OCI-LY7 (cell line): ENCODE data around the gene PPFIA4. TPM values are rescaled to one million over a fixed set of nuclear protein-coding genes. Genes with fewer than 3 reads are reported as not detected.

Source experiments
- BruUV-seq: library from RNA; stranded (reverse); fragments of 400-500 nt; replicated peaks from 2 replicates; lab custom pipeline; 2021; lab: Mats Ljungman, UMichigan
- CTCF ChIA-PET: fragments of 300-600 bp; sonication (Branson Sonifier 250); formaldehyde crosslinking; loops from one replicate; lab custom pipeline; 2022; ENCODE audit warnings: antibody characterized with exemption; ENCODE audit not compliant: unreplicated experiment; lab: Charles Lee
- POLR2A ChIA-PET: fragments of 300-600 bp; sonication (Branson Sonifier 250); formaldehyde crosslinking; loops from one replicate; lab custom pipeline; 2022; ENCODE audit warnings: antibody characterized with exemption; lab: Charles Lee
- DNase-seq: peaks from one replicate; pipeline ENCODE4 v3.0.0-alpha.2; 2015; ENCODE audit warnings: low spot score
- H2AFZ ChIP-seq: fragments of 200-600 bp; sonication (generic), shearing (Covaris generic); 2 replicates; pipeline ENCODE4 v1.6.1; 2014; ENCODE audit warnings: mild to moderate bottlenecking, antibody characterized with exemption, low read length, moderate library complexity
- H3K27ac ChIP-seq: fragments of 200-600 bp; sonication (generic); 2 replicates; pipeline ENCODE4 v1.5.1; 2014; ENCODE audit warnings: mixed run types, low read depth, mild to moderate bottlenecking, moderate library complexity, low read length, inconsistent platforms; ENCODE audit not compliant: poor library complexity, severe bottlenecking
- H3K36me3 ChIP-seq: fragments of 200-600 bp; sonication (generic); 2 replicates; pipeline ENCODE4 v1.6.1; 2014; ENCODE audit warnings: mild to moderate bottlenecking, antibody characterized with exemption, low read length, moderate library complexity, mixed read lengths; ENCODE audit not compliant: insufficient read depth
- H3K4me1 ChIP-seq: fragments of 200-600 bp; sonication (generic); 2 replicates; pipeline ENCODE4 v1.5.1; 2014; ENCODE audit warnings: mild to moderate bottlenecking, low read length; ENCODE audit not compliant: insufficient read depth, poor library complexity, severe bottlenecking
- H3K4me2 ChIP-seq: fragments of 200-600 bp; sonication (generic); 2 replicates; pipeline ENCODE4 v1.6.1; 2014; ENCODE audit warnings: mild to moderate bottlenecking, low read length
- H3K4me3 ChIP-seq: fragments of 200-600 bp; sonication (generic); 2 replicates; pipeline ENCODE4 v1.5.1; 2014; ENCODE audit warnings: mild to moderate bottlenecking, low read depth, low read length; ENCODE audit not compliant: poor library complexity, severe bottlenecking
- H3K79me2 ChIP-seq: fragments of 200-600 bp; sonication (generic); 2 replicates; pipeline ENCODE4 v1.6.1; 2016; ENCODE audit warnings: low read depth, mild to moderate bottlenecking, low read length, moderate library complexity, mixed read lengths; ENCODE audit not compliant: insufficient read depth
- H3K9me2 ChIP-seq: fragments of 200-600 bp; sonication (generic); 2 replicates; pipeline ENCODE4 v1.6.1; 2016; ENCODE audit warnings: mild to moderate bottlenecking, low read length, mixed read lengths; ENCODE audit not compliant: insufficient read depth
- H3K9me3 ChIP-seq: fragments of 200-600 bp; sonication (generic); 2 replicates; pipeline ENCODE4 v1.6.1; 2014; ENCODE audit warnings: mild to moderate bottlenecking, mixed run types, low read length, mixed read lengths
- H4K20me1 ChIP-seq: fragments of 200-600 bp; sonication (generic); 2 replicates; pipeline ENCODE4 v1.6.1; 2014; ENCODE audit warnings: mild to moderate bottlenecking, antibody characterized with exemption, low read length, moderate library complexity, mixed read lengths; ENCODE audit not compliant: insufficient read depth
- EZH2phosphoT487 ChIP-seq: fragments of 200-600 bp; sonication (generic); IDR thresholded peaks from 2 replicates; pipeline ENCODE4 v1.6.1; 2018; ENCODE audit warnings: low read depth, borderline replicate concordance, mild to moderate bottlenecking, mixed run types, antibody characterized with exemption, low read length, moderate library complexity, mixed read lengths
- intact Hi-C: fragments of 100-400 bp; cut with micrococcal nuclease; formaldehyde crosslinking; loops from one replicate; pipeline ENCODE4 v1.10.0; 2022; ENCODE audit not compliant: unreplicated experiment
- total RNA-seq, 2 experiments: library from RNA; depleted of rRNA in 1 of 2; stranded (reverse); fragments of >200 nt in 1 of 2; shearing (Covaris generic) in 1 of 2; gene quantifications; 2 replicates each; pipeline ENCODE4 v1.2.3, GENCODE V29; 2014 to 2022
- TF ChIP-seq, protein P1 (sequence below): fragments of 200-600 bp; sonication (generic); conservative IDR thresholded peaks from 2 replicates; pipeline ENCODE4 v1.5.1; 2014; ENCODE audit warnings: mild to moderate bottlenecking, antibody characterized with exemption, low read length, moderate library complexity, mixed read lengths

Gene PPFIA4
- total RNA-seq, 2 experiments from 2014 or later = 0.03 to 2.7 TPM

DNA sequence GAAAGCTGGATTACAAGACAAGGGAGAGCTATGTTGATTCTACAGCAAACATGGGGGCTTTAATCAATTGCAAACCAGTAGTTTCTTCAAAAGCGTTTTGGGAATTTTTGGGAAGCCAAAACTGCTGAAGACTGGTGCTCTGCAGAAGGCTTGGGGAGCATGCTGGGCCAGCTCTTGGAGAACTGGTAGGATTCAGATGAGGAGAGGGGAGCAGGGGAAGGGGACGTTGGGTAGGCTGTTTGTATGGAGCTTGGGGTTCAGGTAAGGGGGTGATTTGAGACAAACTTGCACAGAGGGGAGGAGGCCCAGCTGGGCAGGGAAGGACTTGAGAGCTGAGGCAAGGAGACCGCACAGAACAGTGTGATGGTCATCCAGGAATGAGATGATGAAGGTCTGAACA, 62.1 kb downstream of the PPFIA4 start:
- Histone ChIP-seq H3K4me1 (no peaks in the 10 kb centered on the region), H3K4me3 (no peak overlapping the region), H3K27ac (no peak overlapping the region), H3K36me3 (no peaks in the 10 kb centered on the region), H3K4me2 (no peak overlapping the region), H2AFZ (no peak overlapping the region), H3K79me2 (no peaks in the 10 kb centered on the region), H3K9me3 (no peaks in the 10 kb centered on the region), H4K20me1 (no peaks in the 10 kb centered on the region), H3K9me2 (no peaks in the 10 kb centered on the region)
- intact Hi-C loops = no loop called here
- POLR2A ChIA-PET = no interaction called here
- DNase-seq = no peak
- CTCF ChIA-PET = interaction anchor here (0.6 kb wide), 1 partner anchor 127 kb away, joined by 4 read pairs; no protein-coding TSS in a partner anchor
- BruUV-seq = no TSS peak
- no peak for TF ChIP-seq EZH2phosphoT487

DNA sequence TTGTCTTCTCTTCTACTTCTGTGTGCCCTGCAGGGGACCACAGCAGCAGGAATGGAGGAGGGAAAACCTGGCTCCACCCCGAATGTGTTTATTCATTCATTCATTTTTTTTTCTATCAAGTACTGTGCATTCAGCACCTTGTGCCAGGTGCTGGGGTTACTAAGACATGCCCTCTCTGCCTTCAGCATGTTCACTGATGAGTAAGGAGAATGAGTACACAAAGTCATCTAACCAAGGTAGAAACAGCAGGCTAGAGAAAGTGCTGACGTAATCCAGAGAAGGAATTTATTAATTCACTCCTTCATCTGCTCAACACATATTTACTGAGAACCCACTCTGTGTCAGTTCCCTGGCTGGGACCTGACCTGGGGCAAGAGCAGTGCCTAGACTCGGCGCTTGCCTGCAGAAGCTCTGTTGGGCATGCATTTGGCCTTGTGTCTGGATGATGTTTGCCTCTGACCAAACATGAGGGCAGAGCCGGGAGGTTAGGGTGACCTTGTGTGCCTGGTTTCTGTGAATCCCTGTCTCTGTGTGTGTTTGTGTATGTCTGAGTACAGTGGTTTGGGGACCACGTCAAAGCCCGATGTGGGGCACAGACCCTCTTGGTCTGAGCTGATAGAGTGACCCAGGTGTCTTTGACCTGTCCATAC, 62.8 kb downstream of the PPFIA4 start:
- no TSS peak for BruUV-seq
- no peak for TF ChIP-seq EZH2phosphoT487
- TF ChIP-seq, protein P1, sequence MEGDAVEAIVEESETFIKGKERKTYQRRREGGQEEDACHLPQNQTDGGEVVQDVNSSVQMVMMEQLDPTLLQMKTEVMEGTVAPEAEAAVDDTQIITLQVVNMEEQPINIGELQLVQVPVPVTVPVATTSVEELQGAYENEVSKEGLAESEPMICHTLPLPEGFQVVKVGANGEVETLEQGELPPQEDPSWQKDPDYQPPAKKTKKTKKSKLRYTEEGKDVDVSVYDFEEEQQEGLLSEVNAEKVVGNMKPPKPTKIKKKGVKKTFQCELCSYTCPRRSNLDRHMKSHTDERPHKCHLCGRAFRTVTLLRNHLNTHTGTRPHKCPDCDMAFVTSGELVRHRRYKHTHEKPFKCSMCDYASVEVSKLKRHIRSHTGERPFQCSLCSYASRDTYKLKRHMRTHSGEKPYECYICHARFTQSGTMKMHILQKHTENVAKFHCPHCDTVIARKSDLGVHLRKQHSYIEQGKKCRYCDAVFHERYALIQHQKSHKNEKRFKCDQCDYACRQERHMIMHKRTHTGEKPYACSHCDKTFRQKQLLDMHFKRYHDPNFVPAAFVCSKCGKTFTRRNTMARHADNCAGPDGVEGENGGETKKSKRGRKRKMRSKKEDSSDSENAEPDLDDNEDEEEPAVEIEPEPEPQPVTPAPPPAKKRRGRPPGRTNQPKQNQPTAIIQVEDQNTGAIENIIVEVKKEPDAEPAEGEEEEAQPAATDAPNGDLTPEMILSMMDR = no peak
- DNase-seq = no peak
- H3K4me2 ChIP-seq = no peak overlapping the region
- no peak overlapping the region for H3K4me3 ChIP-seq
- no peaks in the 10 kb centered on the region for H3K9me2 ChIP-seq
- H3K4me1 ChIP-seq = no peaks in the 10 kb centered on the region
- ChIA-PET POLR2A (no interaction called here), CTCF (no interaction called here)
- no peaks in the 10 kb centered on the region for H3K36me3 ChIP-seq
- no peaks in the 10 kb centered on the region for H4K20me1 ChIP-seq
- no peaks in the 10 kb centered on the region for H3K79me2 ChIP-seq
- no peak overlapping the region for H3K27ac ChIP-seq
- no peak overlapping the region for H2AFZ ChIP-seq
- intact Hi-C loops = no loop called here
- no peaks in the 10 kb centered on the region for H3K9me3 ChIP-seq

DNA sequence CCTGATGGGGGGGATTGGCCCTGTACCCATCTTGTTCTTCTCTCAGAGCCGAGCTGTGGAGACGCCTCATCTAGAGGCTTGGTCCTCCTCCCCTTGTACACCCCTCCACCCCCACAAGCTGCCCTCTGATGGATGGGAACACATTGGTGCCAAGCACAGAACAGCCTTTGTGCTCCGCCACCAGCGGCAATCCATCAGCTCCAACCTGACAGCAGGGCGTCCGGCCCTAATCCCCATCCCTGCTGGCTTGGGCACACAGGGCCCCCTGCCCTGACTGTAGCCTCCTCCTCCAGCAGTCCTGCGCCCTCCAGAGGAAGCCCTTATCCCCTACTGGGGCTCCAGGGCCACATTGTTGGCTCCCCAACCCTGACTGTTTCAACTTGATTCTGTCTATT, 63.4 kb downstream of the PPFIA4 start:
- ChIA-PET POLR2A (no interaction called here), CTCF (no interaction called here)
- Histone ChIP-seq H3K9me3 (peaks cover under 1% of the 10 kb centered on the region; the same call in 1 of the 2 replicates), H3K36me3 (no peaks in the 10 kb centered on the region), H3K9me2 (no peaks in the 10 kb centered on the region), H3K79me2 (no peaks in the 10 kb centered on the region), H2AFZ (no peak overlapping the region), H4K20me1 (no peaks in the 10 kb centered on the region), H3K4me1 (no peaks in the 10 kb centered on the region), H3K27ac (no peak overlapping the region), H3K4me3 (no peak overlapping the region), H3K4me2 (no peak overlapping the region)
- DNase-seq = no peak
- BruUV-seq = no TSS peak
- intact Hi-C loops = no loop called here
- TF ChIP-seq, protein P1 = no peak
- no peak for TF ChIP-seq EZH2phosphoT487
